H1 (cell line): ENCODE results near the gene RBM42. TPM values are rescaled to one million over a fixed set of nuclear protein-coding genes. Genes with fewer than 3 reads are reported as not detected.
A peak's percentile ranks its signal among the peaks of the same experiment; 100 is the strongest.

ENCODE experiments used
- CTCF ChIA-PET: fragments of 300-600 bp; sonication (Branson Sonifier 250); formaldehyde crosslinking; loops from one replicate; lab custom pipeline; 2021; ENCODE audit not compliant: partially characterized antibody; lab: Charles Lee
- POLR2A ChIA-PET: fragments of 300-600 bp; sonication (Branson Sonifier 250); formaldehyde crosslinking; loops from one replicate; lab custom pipeline; 2021; ENCODE audit warnings: inconsistent platforms; ENCODE audit not compliant: partially characterized antibody; lab: Charles Lee
- DNase-seq, 2 experiments: peaks; one replicate each; pipeline versions ENCODE4 v3.0.0 to v3.0.0-alpha.2; 2010 to 2022; ENCODE audit warnings: low spot score in 2 of 2, low read depth in 1 of 2, mixed read lengths in 1 of 2
- FAIRE-seq: peaks from 2 replicates; lab custom pipeline; 2011; peaks lifted over from hg19 to GRCh38; lab: Jason Lieb, UNC
- H2AFZ ChIP-seq: 2 replicates; pipeline ENCODE4 v1.8.1; 2012; ENCODE audit warnings: low read length, inconsistent platforms
- H2AK5ac ChIP-seq: 2 replicates; pipeline ENCODE4 v1.6.1; 2013; ENCODE audit warnings: low read depth, low read length
- H2BK120ac ChIP-seq: replicated peaks from 2 replicates; pipeline ENCODE3; 2013; ENCODE audit warnings: low read depth, low read length, inconsistent platforms
- H2BK12ac ChIP-seq: 2 replicates; pipeline ENCODE4 v1.6.1; 2013; ENCODE audit warnings: low read depth, low read length
- H2BK15ac ChIP-seq: 2 replicates; pipeline ENCODE4 v1.6.1; 2013; ENCODE audit warnings: low read length
- H2BK20ac ChIP-seq: 2 replicates; pipeline ENCODE4 v1.6.1; 2013; ENCODE audit warnings: low read length
- H2BK5ac ChIP-seq: 2 replicates; pipeline ENCODE4 v1.6.1; 2013; ENCODE audit warnings: low read depth, low read length
- H3K14ac ChIP-seq: 2 replicates; pipeline ENCODE4 v1.6.1; 2013; ENCODE audit warnings: inconsistent platforms; ENCODE audit not compliant: insufficient read length
- H3K18ac ChIP-seq: 2 replicates; pipeline ENCODE4 v1.6.1; 2013; ENCODE audit warnings: low read length; ENCODE audit errors: extremely low read depth
- H3K23ac ChIP-seq: 2 replicates; pipeline ENCODE4 v1.6.1; 2013; ENCODE audit warnings: inconsistent platforms; ENCODE audit not compliant: insufficient read length
- H3K23me2 ChIP-seq: 2 replicates; pipeline ENCODE4 v1.6.1; 2013; ENCODE audit warnings: low read depth, low read length
- H3K27ac ChIP-seq: 2 replicates; pipeline ENCODE4 v1.6.1; 2011; ENCODE audit warnings: low read depth, low read length, inconsistent platforms
- H3K27me3 ChIP-seq, 4 experiments: replicated peaks in 1 of 4; 1 replicate in 1 of 4; 2 replicates in 3 of 4; pipeline versions ENCODE4 v1.6.1 to v1.8.1; 2011 to 2013; ENCODE audit warnings: low read length in 3 of 4, mild to moderate bottlenecking in 3 of 4, inconsistent platforms in 2 of 4, mixed read lengths in 2 of 4, moderate library complexity in 1 of 4; ENCODE audit not compliant: control insufficient read depth in 3 of 4, insufficient read depth in 3 of 4; ENCODE audit errors: extremely low read depth in 1 of 4
- H3K36me3 ChIP-seq, 4 experiments: 2 replicates each; pipeline versions ENCODE4 v1.6.1 to v1.8.1; 2011 to 2013; ENCODE audit warnings: mild to moderate bottlenecking in 4 of 4, low read length in 3 of 4, moderate library complexity in 2 of 4, control low read depth in 1 of 4, inconsistent platforms in 1 of 4; ENCODE audit not compliant: insufficient read depth in 4 of 4, control insufficient read depth in 2 of 4
- H3K4ac ChIP-seq: replicated peaks from 2 replicates; pipeline ENCODE3; 2013; ENCODE audit warnings: low read length, low read depth, mixed read lengths, inconsistent platforms; ENCODE audit not compliant: insufficient read length
- H3K4me1 ChIP-seq, 4 experiments: replicated peaks in 1 of 4; 1 replicate in 1 of 4; 2 replicates in 3 of 4; pipeline versions ENCODE4 v1.6.1 to v1.8.1; 2011 to 2013; ENCODE audit warnings: low read length in 3 of 4, inconsistent platforms in 2 of 4, mixed read lengths in 1 of 4; ENCODE audit not compliant: insufficient read depth in 4 of 4, control insufficient read depth in 3 of 4
- H3K4me2 ChIP-seq, 2 experiments: 2 replicates each; pipeline versions ENCODE4 v1.6.1 to v1.8.1; 2011 to 2013; ENCODE audit warnings: low read depth in 2 of 2, low read length in 2 of 2, control low read depth in 1 of 2, inconsistent platforms in 1 of 2, mild to moderate bottlenecking in 1 of 2; ENCODE audit not compliant: insufficient read depth in 1 of 2
- H3K4me3 ChIP-seq, 4 experiments: fragments of 200-600, 300-600 bp in 1 of 4; sonication (generic), shearing (Covaris generic), sonication (Bioruptor Twin) in 1 of 4; 2 replicates each; pipeline versions ENCODE4 v1.5.1 to v1.8.1; 2011 to 2016; ENCODE audit warnings: low read length in 4 of 4, low read depth in 3 of 4, control low read depth in 2 of 4, inconsistent platforms in 2 of 4, mild to moderate bottlenecking in 2 of 4, mixed read lengths in 1 of 4, moderate library complexity in 1 of 4; ENCODE audit not compliant: insufficient read depth in 2 of 4; ENCODE audit errors: extremely low read depth in 1 of 4
- H3K56ac ChIP-seq: replicated peaks from 2 replicates; pipeline ENCODE3; 2013; ENCODE audit warnings: low read depth, mild to moderate bottlenecking, mixed read lengths, low read length, inconsistent platforms; ENCODE audit not compliant: insufficient read length
- H3K79me1 ChIP-seq: 2 replicates; pipeline ENCODE4 v1.6.1; 2013; ENCODE audit warnings: low read depth, low read length, control low read depth
- H3K79me2 ChIP-seq, 2 experiments: 2 replicates each; pipeline versions ENCODE4 v1.6.1 to v1.8.1; 2012 to 2013; ENCODE audit warnings: low read length in 2 of 2, mild to moderate bottlenecking in 2 of 2, inconsistent platforms in 1 of 2; ENCODE audit not compliant: insufficient read depth in 2 of 2, control insufficient read depth in 1 of 2
- H3K9ac ChIP-seq, 4 experiments: replicated peaks in 1 of 4; 1 replicate in 1 of 4; 2 replicates in 3 of 4; pipeline versions ENCODE4 v1.6.1 to v1.8.1; 2011 to 2013; ENCODE audit warnings: low read depth in 3 of 4, low read length in 3 of 4, control low read depth in 2 of 4, mild to moderate bottlenecking in 2 of 4, moderate library complexity in 2 of 4, inconsistent platforms in 1 of 4; ENCODE audit errors: extremely low read depth in 1 of 4
- H3K9me3 ChIP-seq, 2 experiments: 2 replicates each; pipeline versions ENCODE4 v1.6.1 to v1.8.1; 2012 to 2013; ENCODE audit warnings: mild to moderate bottlenecking in 2 of 2, moderate library complexity in 2 of 2, control low read depth in 1 of 2, inconsistent platforms in 1 of 2, low read depth in 1 of 2, low read length in 1 of 2, mixed read lengths in 1 of 2; ENCODE audit not compliant: insufficient read depth in 2 of 2
- H4K20me1 ChIP-seq, 2 experiments: replicated peaks in 1 of 2; 2 replicates each; pipeline versions ENCODE3 to v1.8.1; 2011 to 2013; ENCODE audit warnings: inconsistent platforms in 2 of 2, low read length in 2 of 2, mild to moderate bottlenecking in 1 of 2; ENCODE audit not compliant: insufficient read depth in 2 of 2, control insufficient read depth in 1 of 2
- H4K5ac ChIP-seq: 2 replicates; pipeline ENCODE4 v1.6.1; 2013; ENCODE audit warnings: low read length, low read depth, mixed read lengths, inconsistent platforms; ENCODE audit not compliant: insufficient read length
- H4K8ac ChIP-seq: 2 replicates; pipeline ENCODE4 v1.8.0; 2013; ENCODE audit warnings: mild to moderate bottlenecking, moderate library complexity, low read length, inconsistent platforms; ENCODE audit not compliant: insufficient read depth; ENCODE audit errors: extremely low read depth
- H4K91ac ChIP-seq: replicated peaks from 2 replicates; pipeline ENCODE3; 2013; ENCODE audit warnings: low read length, mixed read lengths, inconsistent platforms; ENCODE audit not compliant: insufficient read length
- CHD2 ChIP-seq: IDR thresholded peaks from 2 replicates; pipeline ENCODE4 v1.6.1; 2012; ENCODE audit warnings: low read length, improper control_type of control experiment
- EGR1 ChIP-seq: IDR thresholded peaks from 2 replicates; pipeline ENCODE4 v1.6.1; 2011; ENCODE audit warnings: low read depth, low read length, borderline replicate concordance
- EP300 ChIP-seq, 2 experiments: IDR thresholded peaks; 1 replicate in 1 of 2; 2 replicates in 1 of 2; pipeline ENCODE4 v1.6.1; 2011 to 2012; ENCODE audit warnings: low read depth in 2 of 2, low read length in 2 of 2, mild to moderate bottlenecking in 2 of 2, borderline replicate concordance in 1 of 2, inconsistent platforms in 1 of 2, moderate library complexity in 1 of 2
- EZH2 ChIP-seq: fragments of 200-600 bp; sonication (generic); IDR thresholded peaks from 2 replicates; pipeline ENCODE4 v1.7.1; 2012; ENCODE audit warnings: low read depth, mild to moderate bottlenecking, moderate library complexity, low read length, inconsistent platforms; ENCODE audit not compliant: severe bottlenecking
- JUN ChIP-seq: IDR thresholded peaks from 2 replicates; pipeline ENCODE4 v1.6.1; 2011; ENCODE audit warnings: low read depth, mild to moderate bottlenecking, improper control_type of control experiment, low read length
- NRF1 ChIP-seq: IDR thresholded peaks from 2 replicates; pipeline ENCODE4 v1.6.1; 2011; ENCODE audit warnings: mild to moderate bottlenecking, low read depth, low read length, improper control_type of control experiment
- POLR2A ChIP-seq, 2 experiments: IDR thresholded peaks; 1 replicate in 1 of 2; 2 replicates in 1 of 2; pipeline ENCODE4 v1.6.1; 2011; ENCODE audit warnings: low read depth in 2 of 2, low read length in 2 of 2, mild to moderate bottlenecking in 2 of 2; ENCODE audit errors: control extremely low read depth in 1 of 2
- RNF2 ChIP-seq: fragments of 200-900, 300-1000 bp; sonication (generic); IDR thresholded peaks from 2 replicates; pipeline ENCODE4 v1.7.1; 2016; ENCODE audit warnings: borderline replicate concordance, low read depth, mild to moderate bottlenecking, antibody characterized with exemption, low read length; ENCODE audit not compliant: poor library complexity, severe bottlenecking; ENCODE audit errors: missing control alignments
- SIN3A ChIP-seq, 2 experiments: IDR thresholded peaks in 1 of 2; conservative IDR thresholded peaks in 1 of 2; 2 replicates each; pipeline ENCODE4 v1.6.1; 2011 to 2012; ENCODE audit warnings: low read length in 2 of 2, improper control_type of control experiment in 1 of 2, low read depth in 1 of 2, mild to moderate bottlenecking in 1 of 2
- SP1 ChIP-seq: IDR thresholded peaks from 2 replicates; pipeline ENCODE4 v1.6.1; 2011; ENCODE audit warnings: low read depth, low read length
- SRF ChIP-seq: IDR thresholded peaks from 2 replicates; pipeline ENCODE4 v1.6.1; 2011; ENCODE audit warnings: mild to moderate bottlenecking, low read depth, low read length, moderate library complexity
- WGBS, 2 experiments: shearing (Covaris generic) in 1 of 2; methylation state at CpG; one replicate each; pipeline versions ENCODE4 v1.1.6 to v1.1.7; 2013 to 2015; ENCODE audit warnings: low lambda C conversion rate in 2 of 2, mixed read lengths in 2 of 2, inconsistent platforms in 1 of 2, low coverage in 1 of 2, missing lambda C conversion rate in 1 of 2; ENCODE audit not compliant: insufficient replicate concordance in 2 of 2, insufficient coverage in 1 of 2, insufficient read length in 1 of 2; ENCODE audit errors: extremely low coverage in 1 of 2, missing lambda C conversion rate in 1 of 2; 5-methylcytosine and 5-hydroxymethylcytosine counted together
- polyA plus RNA-seq, 7 experiments: library from polyadenylated mRNA; depleted of rRNA in 3 of 7; stranded (reverse) in 5 of 7; unstranded in 2 of 7; fragments of >200 nt in 5 of 7; fragments of 200-250 nt in 2 of 7; gene quantifications; 1 replicate in 5 of 7; 2 replicates in 1 of 7; 4 replicates in 1 of 7; pipeline versions ENCODE4 v1.2.1 to v1.2.3, GENCODE V29; 2011 to 2013; ENCODE audit warnings: missing spikeins in 2 of 7, mixed read lengths in 2 of 7
- total RNA-seq: library from RNA; stranded (reverse); fragmentation: NEBNext Ultra II Directional; extraction: Animal tissue kit (Norgen Biotek cat#: 25700); gene quantifications from 2 replicates; pipeline ENCODE4 v1.2.1, GENCODE V29; 2021

Gene RBM42
- total and polyA plus RNA-seq, 2 of the 8 experiments (the other 6 are each of a cell fraction or from before 2014, with no cell fraction given): 59.8 to 80.8 TPM

- Histone ChIP-seq H3K79me2 (peaks cover 5 to 10% of the 10 kb centered on the region in 2 experiments; a peak in 3 of 4 replicates), H4K91ac (peak overlapping the region; percentile 17), H2AK5ac (no peak overlapping the region), H4K8ac (peak overlapping the region; percentile 28; the same call in 1 of the 2 replicates), H2AFZ (peak overlapping the region; percentile 30; the same call in 1 of the 2 replicates), H2BK20ac (no peak overlapping the region), H3K27me3 (peaks cover 0 to 6% (median 3%) of the 10 kb centered on the region in 4 experiments; a peak in 4 of 7 replicates), H3K4me3 (peak overlapping the region; percentile 48 to 63 (median 56)), H2BK15ac (no peak overlapping the region), H3K27ac (no peak overlapping the region), H3K18ac (no peak overlapping the region), H3K9ac (no peak overlapping the region; a peak in 1 of 7 replicates), H3K14ac (no peak overlapping the region), H3K4me1 (peaks cover 7 to 29% (median 16%) of the 10 kb centered on the region in 4 experiments), H4K5ac (no peak overlapping the region), H3K23ac (no peak overlapping the region), H3K36me3 (no peaks in the 10 kb centered on the region), H4K20me1 (no peaks in the 10 kb centered on the region), H3K4ac (no peak overlapping the region), H3K23me2 (peaks cover 23% of the 10 kb centered on the region; the same call in 1 of the 2 replicates), H3K79me1 (no peaks in the 10 kb centered on the region), H3K56ac (peak overlapping the region; percentile 37), H2BK12ac (no peak overlapping the region), H3K4me2 (peak overlapping the region; percentile 85 to 88), H2BK5ac (no peak overlapping the region; the same call in 1 of the 2 replicates), H2BK120ac (no peak overlapping the region), H3K9me3 (no peaks in the 10 kb centered on the region)
- ChIA-PET CTCF (interaction anchor here (0.9 to 3.6 kb wide), 5 partner anchors 58 to 291 kb away, joined by 3 to 17 read pairs (median 4); no protein-coding TSS in a partner anchor), POLR2A (interaction anchor here (0.6 to 3.4 kb wide), 17 partner anchors 12 to 651 kb away, joined by 3 to 13 read pairs (median 4); partner anchors contain the start of gene HAUS5)
- no peak for FAIRE-seq
- WGBS, 2 experiments: 2% methylated on average over 34 of the region's 60 CpGs; no CpG with 5 or more reads in 1 of the 2 experiments
- DNase-seq: peak; percentile 88 to 95
- TF ChIP-seq NRF1 (no peak), JUN (no peak), SP1 (0 out of 2 replicates have a peak, but pooled peaks have one; percentile 12), POLR2A (IDR thresholded peaks at IDR 0.05; ENCODE audit: control extremely low read depth in 1 of 2, low read depth in 2 of 2, low read length in 2 of 2) (peak in 1 of 2 experiments; percentile 29; a peak in 1 of 3 replicates), CHD2 (no peak), SRF (no peak), EP300 (IDR thresholded peaks at IDR 0.05; ENCODE audit: borderline replicate concordance in 1 of 2, low read depth in 2 of 2, low read length in 2 of 2) (no peak), EGR1 (no peak), RNF2 (no peak), EZH2 (no peak), SIN3A (conservative IDR thresholded peaks at IDR 0.05 in 1 of 2, IDR thresholded peaks at IDR 0.05 in 1 of 2; ENCODE audit: low read depth in 1 of 2, low read length in 2 of 2) (peak in 1 of 2 experiments; percentile 68; a peak in 2 of 4 replicates)
Observed at GRCh38 chr19:35644206-35644986, 15.6 kb downstream of the RBM42 start.
